HG02943 (cell line): Measurements from ENCODE around the gene RTN4.
A peak's percentile ranks its signal among the peaks of the same experiment; 100 is the strongest.

Experiments
- ATAC-seq: cut with Tn5 transposase; IDR thresholded peaks from one replicate; pipeline ENCODE4 v1.9.1; 2021; ENCODE audit warnings: mild to moderate bottlenecking, low read depth, moderate library complexity; ENCODE audit not compliant: unreplicated experiment

Gene RTN4

GRCh38 chr2:55043841-55044240, 6.4 kb downstream of the RTN4 start:
- ATAC-seq = no peak

GRCh38 chr2:55038428-55038827, 11.8 kb downstream of the RTN4 start:
- ATAC-seq = no peak

- ATAC-seq = no peak
Observed at GRCh38 chr2:55035716-55036115, 14.5 kb downstream of the RTN4 start.

- ATAC-seq = no peak
Observed at GRCh38 chr2:55033921-55034320, 16.3 kb downstream of the RTN4 start.

GRCh38 chr2:55033076-55033742, 17.0 kb downstream of the RTN4 start:
- peak; percentile 92 for ATAC-seq

- ATAC-seq = no peak
Observed at GRCh38 chr2:55031505-55031904, 18.7 kb downstream of the RTN4 start.

GRCh38 chr2:55030766-55031165, 19.5 kb downstream of the RTN4 start:
- ATAC-seq = no peak

GRCh38 chr2:55029098-55029497, 21.2 kb downstream of the RTN4 start:
- no peak for ATAC-seq

- no peak for ATAC-seq
Observed at GRCh38 chr2:55027226-55027625, 23.0 kb downstream of the RTN4 start.

GRCh38 chr2:55026202-55026601, 24.0 kb downstream of the RTN4 start:
- ATAC-seq = no peak

GRCh38 chr2:55025627-55026026, 24.6 kb downstream of the RTN4 start:
- ATAC-seq = no peak

- ATAC-seq = no peak
Observed at GRCh38 chr2:55025082-55025481, 25.2 kb downstream of the RTN4 start.

GRCh38 chr2:55022476-55022875, 27.8 kb downstream of the RTN4 start:
- no peak for ATAC-seq

GRCh38 chr2:55019526-55020258, 30.6 kb downstream of the RTN4 start:
- ATAC-seq = no peak

- ATAC-seq = no peak
Observed at GRCh38 chr2:55018619-55019018, 31.6 kb downstream of the RTN4 start.

- no peak for ATAC-seq
Observed at GRCh38 chr2:55017880-55018279, 32.4 kb downstream of the RTN4 start.

- no peak for ATAC-seq
Observed at GRCh38 chr2:55017428-55017827, 32.8 kb downstream of the RTN4 start.

GRCh38 chr2:55014962-55015939, 35.0 kb downstream of the RTN4 start:
- ATAC-seq = no peak

- ATAC-seq = no peak
Observed at GRCh38 chr2:55013936-55014335, 36.3 kb downstream of the RTN4 start.

GRCh38 chr2:55012672-55013484, 37.4 kb downstream of the RTN4 start:
- ATAC-seq = no peak
